Heart left ventricle (tissue), 16 donors: ENCODE measurements around the gene GPN1. TPM values are rescaled to one million over a fixed set of nuclear protein-coding genes. Genes with fewer than 3 reads are reported as not detected.
"Not testable (repeated sequence)": the region's sequence is repeated elsewhere in the genome, so short reads cannot be mapped to it uniquely, and the experiment has no call there.

ENCODE experiments used
- ATAC-seq, 4 donors: fragments of 200-7000 bp; cut with Tn5 transposase; one replicate each; pipeline ENCODE4 v1.9.1; 2020 to 2022; ENCODE audit warnings: moderate library complexity in 4 of 4, mild to moderate bottlenecking in 3 of 4, moderate number of reproducible peaks in 1 of 4
- DNase-seq, 5 donors: peaks; one replicate each; pipeline ENCODE4 v3.0.0-alpha.2; 2020
- H3K27ac ChIP-seq, 12 donors: fragments of 200-600 bp; sonication (generic) in 4 of 12; one replicate each; pipeline versions ENCODE4 v1.5.0 to v1.8.0; 2016 to 2022; ENCODE audit warnings: mild to moderate bottlenecking in 2 of 12
- H3K27me3 ChIP-seq, 9 donors: fragments of 200-600 bp; sonication (generic) in 2 of 9; one replicate each; pipeline versions ENCODE4 v1.5.1 to v1.8.0; 2016 to 2022; ENCODE audit warnings: mild to moderate bottlenecking in 3 of 9
- H3K36me3 ChIP-seq, 9 donors: fragments of 200-600 bp; sonication (generic) in 2 of 9; one replicate each; pipeline versions ENCODE4 v1.5.0 to v1.8.0; 2018 to 2022; ENCODE audit warnings: mild to moderate bottlenecking in 2 of 9
- H3K4me1 ChIP-seq, 12 donors: fragments of 200-600 bp; sonication (generic) in 4 of 12; one replicate each; pipeline versions ENCODE4 v1.5.0 to v1.8.0; 2016 to 2022; ENCODE audit warnings: mild to moderate bottlenecking in 3 of 12
- H3K4me3 ChIP-seq, 12 donors: fragments of 200-600 bp; sonication (generic) in 4 of 12; one replicate each; pipeline versions ENCODE4 v1.5.0 to v1.8.0; 2017 to 2022; ENCODE audit warnings: mild to moderate bottlenecking in 9 of 12, moderate library complexity in 4 of 12
- H3K9me3 ChIP-seq, 12 donors: fragments of 200-600 bp; sonication (generic) in 4 of 12; one replicate each; pipeline versions ENCODE4 v1.5.0 to v1.8.0; 2016 to 2022; ENCODE audit warnings: mild to moderate bottlenecking in 1 of 12
- CTCF ChIP-seq, 12 donors: fragments of 200-600 bp; sonication (generic) in 4 of 12; IDR thresholded peaks; one replicate each; pipeline versions ENCODE4 v1.5.0 to v1.8.0; 2018 to 2022; ENCODE audit warnings: antibody characterized with exemption in 12 of 12, mild to moderate bottlenecking in 5 of 12
- POLR2A ChIP-seq, 2 donors: fragments of 450-650 bp; IDR thresholded peaks; one replicate each; pipeline ENCODE4 v1.6.1; 2017; ENCODE audit warnings: antibody characterized with exemption in 2 of 2, mild to moderate bottlenecking in 2 of 2, moderate library complexity in 2 of 2
- WGBS, 4 donors: extraction: QIAGEN DNeasy Blood & Tissue Kit in 2 of 4; methylation state at CpG; one replicate each; pipeline versions ENCODE4 v1.1.5 to v1.1.7; 2013 to 2018; 5-methylcytosine and 5-hydroxymethylcytosine counted together
- intact Hi-C, 10 donors: fragments of 100-400 bp; cut with DNase I; formaldehyde crosslinking; loops; one replicate each; pipeline versions ENCODE4 v1.11.1 to v1.14.2; 2022
- polyA plus RNA-seq, 2 donors: library from polyadenylated mRNA; stranded (reverse); fragments of 200-250 nt; gene quantifications; one replicate each; pipeline ENCODE4 v1.2.3, GENCODE V29; 2013
- total RNA-seq, 9 donors: library from RNA; depleted of rRNA in 2 of 9; stranded (reverse); fragments of >200 nt in 2 of 9; fragmentation: NEBNext Ultra II Directional in 3 of 9; extraction: Animal tissue kit (Norgen Biotek cat#: 25700) in 3 of 9; gene quantifications; one replicate each; pipeline versions ENCODE4 v1.1.0 to v1.2.4, GENCODE V29; 2016 to 2023
- donor health status: ischemic (EF 13 %, LVEDD 7.1; RV severe dilation, severe dysfunction).
- donor health status: healthy with polysubstance abuse.
- donor health status: DM: no; HTN: yes; CAD: no.
- donor health status: DM: no; HTN: no; CAD: no.
- donor health status: ischemic (EF 25% LVEDD 6.9; RV normal size, moderate dysfunction).
- donor health status: ischemic (EF 25% LVEDD 5.7; RV mildly dilated, moderate dysfunction).
- donor health status: healthy.
- donor health status: DM: yes; HTN: yes; CAD: no.
- donor health status: ischemic (EF 35%, LVEDD 5.7; RV mildly dilated, moderate dysfunction).
- donor health status: nonischemic (EF 11% LVEDD 7.7; RV severe dilation, severe dysfunction).
- donor health status: DM: yes; HTN: yes; CAD: no.
- donor health status: PGD.
- donor health status: ischemic (EF 29% LVEDD 5.4; RV normal size, mild dysfunction).
- donor health status: nonischemic (EF 23%, LVEDD 6.1; RV moderate dilation, normal function).

Gene GPN1
- total and polyA plus RNA-seq, 11 donors, result 10.1 to 35.9 (median 19.4) TPM

GRCh38 chr2:27681841-27682240 lies 53.0 kb downstream of the GPN1 start:
- 54 to 65% (median 65%) methylated on average over 1 of the region's 1 CpG for WGBS, 4 donors
- peak in 2 of 4 donors; percentile 6 to 9 for ATAC-seq
- DNase-seq, result no peak
- Histone ChIP-seq H3K4me1 (peaks cover 0 to 30% (median 0%) of the 10 kb centered on the region in 12 donors), H3K27ac (peak overlapping the region in 1 of 12 donors; percentile 38), H3K36me3 (peaks cover 3 to 94% (median 78%) of the 10 kb centered on the region in 9 donors), H3K4me3 (no peak overlapping the region), H3K27me3 (no peaks in the 10 kb centered on the region), H3K9me3 (no peaks in the 10 kb centered on the region)
- no peak for TF ChIP-seq CTCF (IDR thresholded peaks at IDR 0.05)
- no peak for TF ChIP-seq POLR2A (IDR thresholded peaks at IDR 0.05)
- intact Hi-C loops, result loop anchor here in 2 of 10 donors (5.0 kb wide), 1 partner anchor 770 kb away; no protein-coding TSS in a partner anchor

DNA sequence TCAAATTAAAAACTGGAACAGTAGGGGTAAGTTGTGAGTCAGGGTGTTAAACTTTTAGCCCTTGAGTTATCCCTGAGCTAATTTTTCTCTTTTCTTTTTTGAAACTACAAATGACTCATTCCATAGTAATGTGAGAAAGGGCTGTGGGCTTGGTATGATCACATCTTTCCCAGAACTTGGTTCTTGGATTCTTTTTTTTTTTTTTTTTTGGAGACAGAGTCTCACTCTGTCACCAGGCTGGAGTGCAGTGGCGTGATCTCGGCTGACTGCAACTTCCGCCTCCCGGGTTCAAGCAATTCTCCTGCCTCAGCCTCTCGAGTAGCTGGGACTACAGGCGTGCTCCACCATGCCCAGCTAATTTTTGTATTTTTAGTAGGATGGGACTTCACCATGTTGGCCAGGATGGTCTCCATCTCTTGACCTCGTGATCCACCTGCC lies 53.5 kb downstream of the GPN1 start:
- H3K4me3 ChIP-seq, H3K9me3 ChIP-seq, H3K27me3 ChIP-seq, DNase-seq: not testable (repeated sequence)
- 88 to 95% (median 90%) methylated on average over 7 of the region's 7 CpGs for WGBS, 4 donors
- H3K27ac ChIP-seq, result peak overlapping the region in 1 of 12 donors; percentile 38
- peaks cover 0 to 30% (median 0%) of the 10 kb centered on the region in 12 donors for H3K4me1 ChIP-seq
- peak in 2 of 4 donors; percentile 33 to 64 for ATAC-seq
- H3K36me3 ChIP-seq, result peaks cover 3 to 94% (median 78%) of the 10 kb centered on the region in 9 donors
- intact Hi-C loops, result loop anchor here in 2 of 10 donors (5.0 kb wide), 1 partner anchor 770 kb away; no protein-coding TSS in a partner anchor

DNA sequence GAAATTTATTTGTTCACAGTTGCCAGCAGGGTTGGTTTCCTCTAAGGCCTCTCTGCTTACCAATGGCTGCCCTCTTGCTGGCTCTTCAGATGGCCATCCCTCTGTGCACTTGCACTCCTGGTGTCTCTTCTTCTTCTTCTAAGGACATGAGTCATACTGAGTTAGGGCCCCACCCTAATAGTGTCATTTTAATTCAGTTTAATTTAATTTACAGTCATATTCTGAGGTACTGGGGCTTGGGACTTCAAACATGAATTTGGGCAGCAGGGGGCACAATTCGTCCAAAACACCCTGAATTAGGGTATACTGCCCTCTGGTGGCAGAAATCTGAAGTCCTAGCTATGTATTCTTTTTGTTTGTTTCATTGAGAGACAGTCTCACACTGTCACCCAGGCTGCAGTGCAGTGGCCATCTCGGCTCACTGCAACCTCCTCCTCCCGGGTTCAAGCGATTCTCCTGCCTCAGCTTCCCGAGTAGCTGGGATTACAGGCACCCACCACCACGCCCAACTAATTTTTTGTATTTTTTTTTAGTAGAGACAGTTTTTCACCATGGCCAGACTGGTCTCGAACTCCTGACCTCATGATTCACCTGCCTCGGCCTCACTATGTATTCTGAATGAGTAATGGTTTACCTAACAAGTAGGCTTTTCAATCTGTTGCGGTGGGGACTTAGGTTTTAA lies 54.7 kb downstream of the GPN1 start:
- no peak overlapping the region for H3K27ac ChIP-seq
- intact Hi-C loops, result loop anchor here in 2 of 10 donors (5.0 kb wide), 1 partner anchor 769 kb away; no protein-coding TSS in a partner anchor
- ATAC-seq, result peak; percentile 60 to 85 (median 82)

GRCh38 chr2:27685006-27685405 lies 56.2 kb downstream of the GPN1 start:
- DNase-seq, ATAC-seq, intact Hi-C loops, H3K9me3 ChIP-seq, H3K4me3 ChIP-seq, H3K27me3 ChIP-seq: not testable (repeated sequence)
- 81 to 88% (median 85%) methylated on average over 1 of the region's 1 CpG for WGBS, 4 donors
- Histone ChIP-seq H3K27ac (peak overlapping the region in 1 of 12 donors; percentile 51), H3K4me1 (peaks cover 0 to 30% (median 0%) of the 10 kb centered on the region in 12 donors), H3K36me3 (peaks cover 3 to 94% (median 77%) of the 10 kb centered on the region in 9 donors)

More for the DNA sequence above, 54.7 kb downstream of the GPN1 start:
- WGBS, 4 donors, result 42 to 49% (median 44%) methylated on average over 9 of the region's 9 CpGs
- Histone ChIP-seq H3K36me3 (peaks cover 3 to 94% (median 78%) of the 10 kb centered on the region in 9 donors), H3K4me1 (peaks cover 0 to 30% (median 0%) of the 10 kb centered on the region in 12 donors), H3K9me3 (no peaks in the 10 kb centered on the region), H3K4me3 (no peak overlapping the region), H3K27me3 (no peaks in the 10 kb centered on the region)
- TF ChIP-seq CTCF (IDR thresholded peaks at IDR 0.05) (peak; percentile 91 to 99 (median 96)), POLR2A (IDR thresholded peaks at IDR 0.05) (no peak)
- peak in 4 of 5 donors; percentile 54 to 78 (median 76) for DNase-seq

GRCh38 chr2:27685577-27685976 lies 56.7 kb downstream of the GPN1 start:
- intact Hi-C loops, result no loop called here
- no peak for ATAC-seq
- Histone ChIP-seq H3K4me1 (peaks cover 0 to 30% (median 0%) of the 10 kb centered on the region in 12 donors), H3K9me3 (no peaks in the 10 kb centered on the region), H3K27ac (peak overlapping the region in 1 of 12 donors; percentile 51), H3K36me3 (peaks cover 3 to 95% (median 77%) of the 10 kb centered on the region in 9 donors), H3K27me3 (no peaks in the 10 kb centered on the region), H3K4me3 (no peak overlapping the region)
- TF ChIP-seq CTCF (IDR thresholded peaks at IDR 0.05), result no peak
- TF ChIP-seq POLR2A (IDR thresholded peaks at IDR 0.05), result no peak
- DNase-seq, result no peak
- 94 to 98% (median 96%) methylated on average over 3 of the region's 3 CpGs for WGBS, 4 donors
